NAMALWA (cell line): ENCODE data around the gene CR2.

Experiments
- DNase-seq: peaks from one replicate; pipeline ENCODE4 v3.0.0-alpha.2; 2015; ENCODE audit warnings: low spot score

Gene CR2

DNA sequence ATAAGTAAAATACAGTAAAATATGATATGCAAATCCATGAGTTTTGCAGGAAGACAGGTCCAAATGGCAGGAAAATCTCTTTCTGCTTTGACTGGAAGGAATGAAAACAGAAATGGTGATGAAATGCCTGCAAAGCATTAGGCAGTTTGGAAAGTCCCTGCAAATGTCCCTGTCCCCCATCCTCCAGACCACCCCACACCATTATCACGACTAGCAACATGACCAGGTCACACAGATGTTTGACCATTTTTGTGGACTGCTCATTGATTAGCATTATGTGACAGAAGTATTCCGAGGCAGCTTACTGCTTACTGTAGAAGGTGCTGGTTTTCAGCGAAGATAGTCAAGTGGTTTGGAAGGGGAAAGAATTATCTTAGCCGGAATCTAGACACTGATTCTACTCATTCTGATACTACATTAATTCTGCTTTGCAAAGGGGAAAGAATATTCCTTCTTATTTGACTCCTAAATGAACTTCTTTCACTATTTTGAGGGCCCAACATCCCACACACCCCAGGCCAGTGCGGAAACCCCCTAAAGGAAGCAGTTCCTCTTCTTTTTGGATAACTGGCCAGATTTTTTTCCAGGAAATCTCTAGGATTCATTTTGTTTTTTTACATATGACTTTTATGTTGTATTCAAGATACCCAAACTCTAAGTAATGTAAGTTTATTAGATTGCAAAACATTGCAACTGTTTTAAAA lies 9.5 kb upstream of the CR2 start:
- no peak for DNase-seq

DNA sequence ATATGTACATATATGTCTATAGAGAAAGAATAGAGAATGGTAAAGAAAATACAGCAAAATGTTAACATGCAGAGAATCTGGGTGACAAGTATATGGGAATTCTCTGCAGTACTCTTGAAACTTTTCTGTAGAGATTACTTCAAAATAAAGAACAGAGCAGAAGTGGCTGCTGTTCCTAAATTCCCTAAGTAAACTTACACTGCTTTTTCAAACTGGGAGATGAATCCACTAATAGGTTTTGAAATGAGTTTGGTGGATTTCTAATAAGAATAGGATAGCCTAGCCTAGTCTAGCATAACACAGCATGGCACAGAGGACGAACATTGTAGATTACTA lies 450 bp upstream of the CR2 start:
- no peak for DNase-seq

DNA sequence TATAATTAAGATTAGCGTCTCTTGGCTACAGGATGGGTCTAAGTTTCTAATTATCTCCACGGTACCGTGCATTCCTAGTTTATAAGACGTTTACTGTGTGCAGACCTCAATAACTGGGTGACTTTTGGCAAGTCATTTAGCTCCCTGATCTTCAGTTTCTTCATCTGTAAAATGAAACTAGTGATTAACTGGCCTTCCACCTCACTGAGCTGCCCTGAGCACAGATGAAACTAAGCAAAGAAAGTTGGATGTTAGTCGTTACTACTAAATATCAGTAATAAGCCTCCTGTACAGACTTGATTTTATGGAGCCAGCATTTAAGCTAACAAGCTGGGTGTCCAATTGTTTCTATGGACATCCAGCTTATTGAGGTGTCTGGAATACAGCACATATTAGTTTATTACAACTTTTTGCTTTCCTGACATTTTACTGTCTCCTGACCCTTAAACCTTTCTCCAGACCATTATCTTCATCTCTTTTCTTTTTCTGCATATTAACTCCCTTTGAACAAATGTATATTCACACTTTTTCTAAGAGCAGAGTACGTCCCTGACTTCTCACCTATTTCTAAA lies 1.1 kb downstream of the CR2 start:
- no peak for DNase-seq

DNA sequence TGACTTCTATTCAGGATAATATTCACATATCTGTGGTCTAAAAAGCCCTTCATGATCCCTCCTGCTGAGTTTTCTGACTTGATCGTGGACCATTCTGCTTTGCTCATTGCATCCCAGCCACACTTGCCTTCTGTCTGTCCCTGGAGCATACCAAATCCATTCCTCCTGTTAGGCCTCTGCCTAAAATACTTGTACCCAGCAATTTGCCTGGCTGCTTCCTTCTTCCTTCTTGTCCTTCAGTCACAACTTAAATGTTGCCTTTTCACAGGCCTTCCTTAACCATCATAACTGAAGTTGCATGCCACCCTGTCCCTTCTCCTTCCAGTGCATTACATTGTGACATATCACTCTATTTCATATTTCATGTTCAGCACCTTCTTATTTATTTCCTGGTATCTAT lies 4.3 kb downstream of the CR2 start:
- DNase-seq = no peak

DNA sequence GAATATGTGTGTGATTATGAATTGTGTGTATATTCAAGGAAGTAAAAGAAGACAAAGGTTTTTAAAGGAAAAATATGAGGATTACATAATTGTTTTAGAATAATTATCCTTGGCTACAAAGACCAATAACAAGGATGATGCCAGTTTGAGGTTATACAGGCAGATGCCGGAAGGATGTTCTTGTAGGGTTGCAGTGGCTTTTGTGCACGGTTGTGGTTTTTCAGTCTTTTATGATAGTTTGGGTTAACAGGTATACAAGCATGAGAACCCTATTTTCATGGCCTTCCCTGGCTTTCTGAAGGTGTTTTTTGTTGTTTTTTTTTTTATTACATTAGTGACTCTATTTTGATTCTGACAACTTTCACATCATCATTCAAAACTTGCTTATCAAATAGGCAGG lies 4.9 kb downstream of the CR2 start:
- no peak for DNase-seq

DNA sequence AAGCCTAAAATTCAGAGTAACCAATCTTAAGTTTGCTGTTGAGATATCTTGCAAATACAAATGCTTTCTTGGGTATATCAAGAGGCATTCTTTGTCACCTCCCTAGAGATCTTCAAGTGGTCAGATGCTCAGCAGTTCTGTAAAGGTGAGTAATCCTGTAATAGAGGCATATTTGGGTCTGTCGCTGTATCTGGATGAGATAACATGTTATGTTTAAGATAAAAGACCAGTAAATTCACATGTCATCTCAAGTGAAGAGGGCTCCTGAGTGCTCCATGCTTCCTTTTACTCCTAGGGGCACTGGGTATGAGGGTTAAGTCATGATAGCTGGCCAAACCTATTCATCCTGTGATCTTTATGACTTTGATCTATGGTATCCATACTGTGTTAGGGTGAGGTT lies 7.5 kb downstream of the CR2 start:
- DNase-seq = no peak

DNA sequence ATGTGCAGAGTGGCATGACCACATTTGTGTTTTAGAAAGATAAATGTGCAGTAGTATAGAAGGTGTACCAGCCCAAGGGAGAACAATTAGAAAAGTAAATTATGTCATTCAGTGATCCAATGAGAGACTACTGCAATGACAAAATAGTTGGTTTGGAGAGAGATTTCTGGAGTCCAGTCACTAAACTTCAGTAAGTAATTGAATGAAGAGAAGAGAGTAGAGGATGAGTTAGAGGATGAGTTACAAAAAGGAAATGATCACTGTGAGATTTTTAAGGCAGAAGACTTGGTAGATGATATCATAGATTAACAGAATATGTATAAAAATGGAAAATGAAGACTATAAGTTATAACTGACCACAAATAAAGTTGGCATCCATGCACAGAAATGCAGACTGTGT lies 8.4 kb downstream of the CR2 start:
- DNase-seq = no peak

DNA sequence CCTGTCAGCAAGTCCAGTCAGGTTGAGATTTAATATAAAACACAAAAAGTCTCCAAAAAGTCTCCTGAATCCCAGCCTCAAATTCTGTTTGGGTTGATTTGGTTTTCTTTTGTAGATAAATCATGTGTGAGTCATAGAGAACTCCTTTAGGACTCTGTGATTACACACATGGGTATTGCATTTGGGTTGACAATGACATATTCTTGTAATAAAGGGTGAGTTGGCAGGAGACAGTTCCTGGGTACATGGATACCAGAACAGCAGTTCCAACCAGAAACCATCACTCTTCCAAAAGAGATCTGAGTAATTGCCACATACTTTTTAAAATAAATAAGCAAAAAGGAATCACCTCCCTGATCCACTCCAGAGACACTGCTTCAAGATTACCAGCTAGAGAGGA lies 8.9 kb downstream of the CR2 start:
- DNase-seq = no peak

DNA sequence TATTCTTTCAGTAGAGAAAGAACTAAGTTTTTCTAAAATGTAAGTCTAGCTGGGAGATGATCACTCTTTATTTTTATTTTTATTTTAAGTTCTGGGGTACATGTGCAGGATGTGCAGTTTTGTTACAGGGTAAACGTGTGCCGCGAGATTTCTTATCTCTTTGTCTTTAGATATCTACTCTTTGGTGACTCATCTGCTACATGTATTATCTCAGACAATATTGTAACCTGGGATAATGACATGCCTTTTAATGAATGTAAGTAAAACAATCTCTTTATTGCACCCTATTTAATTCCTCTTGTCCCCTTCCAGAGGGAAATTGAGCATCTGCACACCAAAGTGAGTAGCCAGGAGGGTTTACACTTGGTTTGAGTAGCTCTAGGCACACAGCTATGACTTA lies 9.4 kb downstream of the CR2 start:
- no peak for DNase-seq

DNA sequence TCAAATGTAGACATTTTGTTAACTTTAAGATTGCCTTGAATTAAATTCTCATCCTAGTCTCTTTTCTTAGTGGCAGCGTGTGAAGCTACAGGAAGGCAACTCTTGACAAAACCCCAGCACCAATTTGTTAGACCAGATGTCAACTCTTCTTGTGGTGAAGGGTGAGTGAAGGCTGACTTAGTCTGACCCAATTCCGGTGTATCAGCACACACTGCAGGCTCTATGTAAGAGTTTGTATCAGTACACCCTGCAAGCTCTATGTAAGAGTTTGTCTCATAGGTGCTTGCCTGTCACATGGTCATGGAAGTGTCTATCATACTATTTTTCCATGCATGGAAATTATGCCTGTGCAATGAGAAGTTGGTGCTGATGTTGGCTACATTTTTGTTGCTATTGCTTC lies 16.8 kb downstream of the CR2 start:
- DNase-seq = no peak

DNA sequence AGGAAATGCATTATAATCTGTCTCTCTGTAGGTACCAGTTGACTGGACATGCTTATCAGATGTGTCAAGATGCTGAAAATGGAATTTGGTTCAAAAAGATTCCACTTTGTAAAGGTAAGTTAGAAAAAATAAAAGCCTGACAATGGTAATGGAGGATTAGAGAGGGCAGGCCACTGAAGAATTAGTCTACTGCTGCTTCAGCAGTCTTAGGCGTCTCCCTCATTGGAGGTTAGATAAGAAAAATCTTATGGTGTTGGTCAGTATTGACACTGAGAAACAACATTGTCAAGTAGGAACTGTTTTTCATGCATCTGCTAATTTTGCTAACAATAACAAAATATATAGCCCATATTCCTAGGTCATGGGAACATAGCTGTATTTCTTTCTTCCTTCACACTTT lies 20.1 kb downstream of the CR2 start:
- no peak for DNase-seq

DNA sequence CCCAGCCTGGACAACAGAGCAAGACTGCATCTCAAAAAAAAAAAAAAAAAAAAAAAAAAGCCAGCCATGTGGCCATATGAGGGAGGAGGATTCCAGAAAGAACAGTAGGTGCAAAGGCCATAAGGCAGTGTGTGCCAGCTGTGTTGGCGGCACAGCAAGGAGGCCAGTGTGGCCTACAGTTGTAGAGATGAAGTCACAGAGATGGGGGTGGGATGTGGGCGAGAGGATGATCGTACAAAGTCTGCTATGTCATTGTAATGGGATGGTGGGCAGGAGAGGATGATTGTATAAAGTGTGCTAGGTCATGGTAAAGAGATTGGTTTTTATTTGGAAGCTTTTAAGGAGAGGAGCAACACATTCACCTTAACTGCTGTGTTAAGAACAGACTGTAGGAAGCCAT lies 32.1 kb downstream of the CR2 start:
- DNase-seq = no peak

DNA sequence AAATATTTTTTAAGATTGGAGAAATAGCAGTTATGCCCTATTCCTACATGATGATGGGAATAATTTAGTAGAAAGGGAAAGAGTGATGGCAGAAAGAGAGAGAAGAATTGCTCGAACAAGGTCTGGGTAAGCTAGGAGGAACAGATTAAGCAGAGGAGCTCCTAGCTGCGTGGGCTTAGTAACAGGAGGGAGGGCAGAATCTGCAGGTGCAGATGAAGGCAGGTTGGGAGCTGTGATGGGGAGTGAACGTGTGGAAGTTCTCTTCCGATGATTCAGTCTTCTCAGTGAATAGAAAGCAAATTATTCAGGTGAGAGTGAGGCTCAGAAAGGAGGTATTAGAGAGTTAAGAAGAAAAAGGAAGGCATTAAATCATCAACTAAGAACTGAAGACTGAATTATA lies 33.5 kb downstream of the CR2 start:
- no peak for DNase-seq

DNA sequence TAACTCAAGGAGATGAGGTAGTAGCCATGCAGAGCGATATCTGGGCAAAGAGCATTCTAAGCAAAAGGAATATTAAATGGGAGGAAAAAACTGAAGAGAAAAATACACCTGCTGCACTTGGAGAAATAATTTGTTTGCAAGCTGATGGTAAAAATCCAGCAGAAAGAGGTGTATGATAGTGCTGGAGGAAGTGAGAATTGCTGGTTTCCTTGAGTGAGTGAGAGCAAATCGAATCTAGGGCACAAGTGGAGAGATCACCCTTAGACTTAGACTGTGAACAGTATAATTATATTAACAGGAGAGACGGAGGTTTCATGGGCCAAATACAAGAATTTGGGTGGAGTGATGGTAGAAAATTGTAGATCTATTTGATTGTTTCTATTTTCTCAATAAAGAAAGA lies 39.1 kb downstream of the CR2 start:
- DNase-seq = no peak

DNA sequence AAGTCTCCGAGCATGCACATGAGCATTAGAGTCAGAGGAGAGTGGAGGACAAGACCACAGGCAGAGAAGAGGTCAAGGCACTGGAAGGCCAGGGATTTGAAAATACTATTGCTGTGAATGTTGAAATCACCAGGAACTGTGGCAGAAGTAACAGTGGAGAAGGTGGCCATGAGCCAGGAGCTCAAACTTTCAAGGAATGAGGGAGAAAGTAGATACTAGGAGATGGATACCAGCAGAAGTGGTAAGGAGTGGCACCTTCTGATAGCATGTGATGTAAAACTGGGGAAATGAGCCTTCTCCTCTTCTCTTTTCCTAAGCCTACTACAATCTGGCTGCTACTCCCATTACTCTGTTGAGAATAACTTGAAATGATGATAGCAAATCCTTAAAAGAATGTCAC lies 40.0 kb downstream of the CR2 start:
- DNase-seq = no peak

DNA sequence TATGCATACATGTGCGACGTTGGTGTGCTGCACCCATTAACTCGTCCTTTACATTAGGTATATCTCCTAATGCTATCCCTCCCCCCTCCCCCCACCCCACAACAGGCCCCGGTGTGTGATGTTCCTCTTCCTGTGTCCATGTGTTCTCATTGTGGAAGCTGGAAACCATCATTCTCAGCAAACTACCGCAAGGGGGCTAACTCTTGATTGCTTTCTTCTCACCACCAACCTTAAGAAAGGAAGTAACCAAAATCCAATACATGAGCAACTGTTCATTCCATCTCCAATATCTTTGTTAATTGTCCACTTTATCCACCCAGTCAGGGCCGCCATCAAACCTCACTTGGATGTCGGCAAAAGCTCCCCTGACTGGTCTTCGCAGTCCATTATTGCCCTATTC lies 41.2 kb downstream of the CR2 start:
- DNase-seq = peak; percentile 48

DNA sequence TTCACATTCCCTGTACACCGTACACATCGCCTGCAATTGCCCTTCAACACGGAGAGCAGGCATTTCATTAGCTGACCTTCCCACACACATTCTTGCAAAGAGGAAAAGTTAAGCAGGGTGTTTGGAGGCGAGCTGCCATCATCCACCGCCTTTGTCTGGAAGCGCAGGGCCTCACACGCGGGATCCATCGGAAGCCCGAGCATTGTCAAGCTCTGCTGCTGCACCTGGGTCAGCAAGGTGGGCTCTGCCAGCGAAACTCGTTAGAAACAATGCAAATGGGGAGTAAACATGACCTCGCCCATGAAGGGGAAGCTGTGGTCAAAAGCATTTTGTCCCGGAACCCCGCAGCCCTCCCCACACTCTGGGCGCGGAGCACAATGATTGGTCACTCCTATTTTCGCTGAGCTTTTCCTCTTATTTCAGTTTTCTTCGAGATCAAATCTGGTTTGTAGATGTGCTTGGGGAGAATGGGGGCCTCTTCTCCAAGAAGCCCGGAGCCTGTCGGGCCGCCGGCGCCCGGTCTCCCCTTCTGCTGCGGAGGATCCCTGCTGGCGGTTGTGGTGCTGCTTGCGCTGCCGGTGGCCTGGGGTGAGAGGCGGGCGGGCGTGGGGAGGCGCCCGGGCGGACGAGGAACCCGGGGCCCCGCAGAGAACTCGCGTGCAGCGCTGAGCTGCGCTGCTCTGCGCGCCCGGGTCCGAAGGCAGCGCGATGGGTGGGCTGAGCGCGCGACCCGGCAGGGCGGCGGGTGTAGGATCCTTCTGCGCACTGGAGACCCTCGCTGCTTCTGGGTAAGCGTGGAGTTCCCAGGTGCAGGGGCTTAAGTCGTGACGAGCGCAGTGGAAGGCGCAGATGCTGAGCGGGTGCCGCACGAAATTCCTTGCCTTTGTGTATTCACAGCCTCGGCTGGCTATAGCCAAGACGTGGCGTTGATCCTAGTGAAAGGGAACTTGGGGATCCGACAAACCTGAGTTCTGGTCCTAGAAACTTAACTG lies 42.0 kb downstream of the CR2 start, which contains the start of gene CR1:
CR1 (plus strand) TSS at position 357 of the 992 bp plus-strand sequence; CDS start at position 468, 111 bp downstream.
- DNase-seq = peak; percentile 31

DNA sequence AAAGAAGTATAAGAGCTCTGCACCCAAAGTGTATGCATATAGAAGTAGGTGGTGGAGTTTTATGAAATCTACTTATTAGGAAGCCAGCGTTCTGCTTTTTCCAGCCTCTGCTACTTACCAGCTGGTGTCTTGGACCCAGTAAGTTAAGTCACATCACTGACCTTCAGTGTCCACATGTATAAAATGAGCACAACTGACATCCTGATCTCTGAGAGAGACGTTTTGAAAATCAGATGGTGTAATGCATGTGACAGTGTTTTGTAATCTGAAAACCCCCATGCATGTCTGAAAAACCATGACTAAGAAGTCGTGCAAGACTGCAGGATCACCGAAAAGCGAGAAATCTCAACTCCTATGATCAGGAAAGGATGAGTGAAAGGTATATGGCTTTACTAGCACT lies 43.8 kb downstream of the CR2 start:
- DNase-seq = no peak

DNA sequence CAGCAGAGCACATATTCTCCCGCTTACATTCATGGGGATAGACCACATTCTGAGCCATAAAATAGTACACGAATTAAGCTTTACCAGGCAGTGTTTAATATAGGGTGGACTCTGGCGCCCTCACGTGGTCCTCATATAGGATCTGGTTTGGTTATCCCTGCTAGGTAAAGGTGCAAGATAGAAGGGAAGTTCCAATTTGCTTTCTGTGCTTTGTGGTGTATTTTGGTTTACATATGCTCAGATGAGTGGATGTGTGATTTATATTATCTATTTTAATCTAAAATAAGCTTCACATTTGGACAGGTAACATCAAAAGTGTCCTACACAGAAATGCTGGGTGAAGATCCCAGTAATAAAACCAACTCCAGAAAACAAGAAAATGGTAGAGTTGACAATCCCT lies 45.4 kb downstream of the CR2 start:
- DNase-seq = peak; percentile 85

DNA sequence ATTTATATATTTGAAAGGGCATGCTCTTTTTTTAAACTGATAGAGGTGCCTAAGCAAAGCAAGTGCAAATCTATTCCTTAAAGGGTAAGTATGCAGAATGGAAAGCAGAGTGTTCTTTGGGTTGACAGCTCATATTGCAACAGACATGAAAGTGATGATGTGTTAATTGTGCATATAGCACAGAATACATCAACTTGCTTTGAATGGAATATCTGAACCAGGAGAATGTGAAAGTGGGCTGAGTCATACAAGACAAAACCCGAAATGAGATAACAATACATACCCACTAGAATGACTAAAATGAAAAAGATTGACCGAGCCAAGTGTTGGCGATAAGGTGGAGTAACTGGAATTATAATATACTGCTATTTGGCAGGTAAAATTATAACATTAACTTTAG lies 46.2 kb downstream of the CR2 start:
- DNase-seq = no peak

DNA sequence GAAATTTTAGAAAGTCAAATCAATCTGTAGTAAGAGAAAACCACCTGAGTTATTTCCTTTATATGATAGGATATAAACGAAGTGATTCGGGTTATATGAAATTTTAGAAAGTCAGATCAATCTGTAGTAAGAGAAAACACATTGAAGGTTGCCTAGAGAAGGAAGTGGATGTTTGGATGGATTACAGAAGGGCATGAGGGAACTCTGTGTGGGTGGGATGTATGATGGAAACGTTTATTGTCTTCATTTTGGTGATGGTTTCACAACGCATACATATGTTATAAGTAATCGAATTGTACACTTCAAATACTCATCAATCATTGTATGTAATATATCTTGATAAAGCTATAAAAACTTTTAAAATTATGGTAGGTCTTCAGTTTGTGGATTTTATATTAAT lies 46.9 kb downstream of the CR2 start:
- no peak for DNase-seq

DNA sequence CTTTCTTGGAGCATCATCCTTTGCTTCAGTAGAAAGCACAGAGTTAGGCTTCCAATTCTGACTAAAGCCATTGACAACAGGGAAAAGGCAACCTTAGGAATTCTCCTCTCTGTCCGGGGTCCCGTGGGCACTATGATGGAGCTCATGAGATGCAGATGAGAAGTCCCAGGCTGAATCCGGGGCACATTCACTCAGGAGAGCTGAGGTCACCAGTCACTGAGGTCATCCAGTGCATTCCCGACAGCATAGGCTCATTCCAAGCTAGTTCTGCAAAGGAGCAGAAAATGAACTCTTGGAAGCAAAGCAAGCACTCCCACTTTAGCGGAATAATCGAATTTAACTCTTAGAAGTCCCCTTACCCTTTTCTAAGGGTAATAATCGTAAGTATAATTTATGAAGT lies 48.6 kb downstream of the CR2 start:
- DNase-seq = no peak

DNA sequence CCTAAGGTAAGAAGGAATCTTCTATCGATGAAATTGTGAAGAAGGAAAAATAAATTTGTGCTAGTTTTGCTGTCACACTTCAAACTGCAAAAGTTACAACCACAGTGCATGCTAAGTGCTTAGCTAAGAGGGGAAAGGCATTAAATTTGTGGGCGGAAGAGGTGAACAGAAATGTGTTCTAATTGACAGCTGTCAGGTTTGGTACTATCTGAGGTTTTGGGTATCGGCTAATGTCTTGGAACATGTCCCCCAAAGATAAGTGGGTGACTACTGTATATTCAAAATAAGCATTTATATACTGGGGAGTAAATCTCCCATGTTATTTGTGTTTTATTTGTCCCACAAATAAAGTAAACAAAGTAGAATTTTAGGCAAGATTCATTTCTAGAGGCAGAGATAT lies 49.8 kb downstream of the CR2 start:
- no peak for DNase-seq
